GM23338 (cell line): ENCODE measurements around the gene ALDH3B1. TPM values are rescaled to one million over a fixed set of nuclear protein-coding genes. Genes with fewer than 3 reads are reported as not detected.

Source experiments
- ATAC-seq: fragments of 200-7000 bp; cut with Tn5 transposase; 3 replicates; pipeline ENCODE4 v1.9.1; 2020
- DNase-seq: peaks from one replicate; pipeline ENCODE4 v3.0.0-alpha.2; 2015; ENCODE audit warnings: low spot score
- H2AFZ ChIP-seq: fragments of 200-600 bp; sonication (generic); 2 replicates; pipeline ENCODE4 v1.8.0; 2016; ENCODE audit warnings: antibody characterized with exemption, mild to moderate bottlenecking, moderate library complexity
- H3F3A ChIP-seq: fragments of 200-600 bp; sonication (generic); replicated peaks from 2 replicates; pipeline ENCODE4 v1.8.0; 2017; ENCODE audit warnings: antibody characterized with exemption, mixed run types, low read depth
- H3K27ac ChIP-seq: fragments of 200-600 bp; sonication (generic); 2 replicates; pipeline ENCODE4 v1.6.1; 2016; ENCODE audit warnings: low read depth
- H3K27me3 ChIP-seq: fragments of 200-600 bp; sonication (generic); 2 replicates; pipeline ENCODE4 v1.8.0; 2016; ENCODE audit warnings: mild to moderate bottlenecking, mixed run types, moderate library complexity; ENCODE audit not compliant: insufficient read depth
- H3K36me3 ChIP-seq: fragments of 200-600 bp; sonication (generic); 2 replicates; pipeline ENCODE4 v1.8.0; 2016; ENCODE audit warnings: mild to moderate bottlenecking; ENCODE audit not compliant: insufficient read depth
- H3K4me1 ChIP-seq: fragments of 200-600 bp; sonication (generic); 2 replicates; pipeline ENCODE4 v1.8.0; 2016; ENCODE audit warnings: mild to moderate bottlenecking, moderate library complexity; ENCODE audit not compliant: insufficient read depth
- H3K4me2 ChIP-seq: fragments of 200-600 bp; sonication (generic); 2 replicates; pipeline ENCODE4 v1.7.1; 2017; ENCODE audit warnings: mixed run types
- H3K4me3 ChIP-seq: fragments of 200-600 bp; sonication (generic); 2 replicates; pipeline ENCODE4 v1.6.1; 2016; ENCODE audit warnings: mixed run types
- H3K79me2 ChIP-seq: fragments of 200-600 bp; sonication (generic); replicated peaks from 2 replicates; pipeline ENCODE4 v1.8.0; 2017; ENCODE audit warnings: mild to moderate bottlenecking; ENCODE audit not compliant: insufficient read depth
- H3K9me2 ChIP-seq: fragments of 200-600 bp; sonication (generic); 2 replicates; pipeline ENCODE4 v1.8.0; 2017; ENCODE audit not compliant: insufficient read depth
- H4K20me1 ChIP-seq: fragments of 200-600 bp; sonication (generic); replicated peaks from 2 replicates; pipeline ENCODE4 v1.8.0; 2017; ENCODE audit warnings: mild to moderate bottlenecking; ENCODE audit not compliant: insufficient read depth
- H3K27ac Mint-ChIP-seq: 2 replicates; pipeline ENCODE4 v1.8.0; 2020; ENCODE audit warnings: inconsistent platforms, mild to moderate bottlenecking, moderate library complexity, mixed read lengths
- H3K27me3 Mint-ChIP-seq: 3 replicates; pipeline ENCODE4 v1.8.0; 2022; ENCODE audit warnings: low read depth, mild to moderate bottlenecking, moderate library complexity, mixed read lengths, inconsistent platforms; ENCODE audit not compliant: insufficient read depth, poor library complexity
- H3K36me3 Mint-ChIP-seq: 3 replicates; pipeline ENCODE4 v1.8.0; 2021; ENCODE audit warnings: low read depth, mild to moderate bottlenecking, inconsistent platforms, moderate library complexity, mixed read lengths
- H3K4me1 Mint-ChIP-seq: 3 replicates; pipeline ENCODE4 v1.8.0; 2020; ENCODE audit warnings: mild to moderate bottlenecking, inconsistent platforms, mixed read lengths
- H3K4me3 Mint-ChIP-seq: 3 replicates; pipeline ENCODE4 v1.8.0; 2021; ENCODE audit warnings: moderate library complexity, mild to moderate bottlenecking, inconsistent platforms, mixed read lengths
- H3K9me3 Mint-ChIP-seq: 3 replicates; pipeline ENCODE4 v1.8.0; 2020; ENCODE audit warnings: moderate library complexity, mild to moderate bottlenecking, inconsistent platforms, mixed read lengths
- CREB1 ChIP-seq: fragments of 250-450 bp; sonication (Bioruptor Pico); IDR thresholded peaks from 2 replicates; pipeline ENCODE4 v1.5.0; 2020; ENCODE audit warnings: low read depth, mild to moderate bottlenecking, moderate library complexity
- CTCF ChIP-seq, 2 experiments: fragments of 200-600 bp in 1 of 2; sonication (generic) in 1 of 2; conservative IDR thresholded peaks; 2 replicates each; pipeline versions ENCODE4 v1.5.1 to v1.6.1; 2016 to 2017; ENCODE audit warnings: antibody characterized with exemption in 2 of 2, low read depth in 2 of 2, mild to moderate bottlenecking in 2 of 2, moderate library complexity in 1 of 2
- ETS1 ChIP-seq: IDR thresholded peaks from 2 replicates; pipeline ENCODE4 v1.6.1; 2016; ENCODE audit warnings: antibody characterized with exemption
- EZH2 ChIP-seq: fragments of 200-600 bp; sonication (generic); IDR thresholded peaks from one replicate; pipeline ENCODE4 v1.8.0; 2017; ENCODE audit warnings: antibody characterized with exemption, mild to moderate bottlenecking, low read depth; ENCODE audit not compliant: unreplicated experiment
- EZH2phosphoT487 ChIP-seq: fragments of 200-600 bp; sonication (generic); IDR thresholded peaks from one replicate; pipeline ENCODE4 v1.8.1; 2018; ENCODE audit warnings: antibody characterized with exemption; ENCODE audit not compliant: unreplicated experiment
- NANOG ChIP-seq: IDR thresholded peaks from 2 replicates; pipeline ENCODE4 v1.6.1; 2016; ENCODE audit warnings: antibody characterized with exemption, borderline replicate concordance
- POLR2AphosphoS5 ChIP-seq: IDR thresholded peaks from 2 replicates; pipeline ENCODE4 v1.6.1; 2016; ENCODE audit warnings: antibody characterized with exemption, low read depth
- REST ChIP-seq: IDR thresholded peaks from one replicate; pipeline ENCODE4 v1.6.1; 2018; ENCODE audit warnings: antibody characterized with exemption; ENCODE audit not compliant: unreplicated experiment
- STAT1 ChIP-seq: IDR thresholded peaks from one replicate; pipeline ENCODE4 v1.6.1; 2016; ENCODE audit warnings: antibody characterized with exemption; ENCODE audit not compliant: unreplicated experiment
- ZNF114 ChIP-seq: fragments of 250-450 bp; sonication (Bioruptor Pico); IDR thresholded peaks from 2 replicates; pipeline ENCODE4 v1.5.0; 2020; ENCODE audit warnings: mild to moderate bottlenecking, moderate library complexity
- ZNF331 ChIP-seq: fragments of 250-450 bp; sonication (Bioruptor Pico); IDR thresholded peaks from 2 replicates; pipeline ENCODE4 v1.5.0; 2020; ENCODE audit warnings: low read depth, mild to moderate bottlenecking, moderate library complexity
- ZNF462 ChIP-seq: fragments of 250-450 bp; sonication (Bioruptor Pico); IDR thresholded peaks from 2 replicates; pipeline ENCODE4 v1.5.0; 2020; ENCODE audit warnings: mild to moderate bottlenecking, moderate library complexity
- polyA plus RNA-seq: library from polyadenylated mRNA; unstranded; fragments of >200 nt; fragmentation: Nextera tagmentation; extraction: Ambion mirVana; gene quantifications from 2 replicates; pipeline ENCODE4 v1.2.1, GENCODE V29; 2016
- total RNA-seq: library from RNA; depleted of rRNA; stranded (reverse); fragments of >200 nt; shearing (Covaris generic); gene quantifications from 2 replicates; pipeline ENCODE4 v1.2.3, GENCODE V29; 2014

The ALDH3B1 gene
- total and polyA plus RNA-seq, 2 experiments from 2014 or later, result 0.52 TPM; not detected in 1

GRCh38 chr11:68032997-68033707 is 23.0 kb downstream of the ALDH3B1 start (continued):
- TF ChIP-seq REST (no peak), EZH2phosphoT487 (no peak), EZH2 (no peak), ZNF114 (CRISPR knock-in tag) (no peak), ZNF331 (CRISPR knock-in tag) (no peak), POLR2AphosphoS5 (no peak), CTCF (conservative IDR thresholded peaks at IDR 0.05; ENCODE audit: low read depth in 2 of 2) (no peak), STAT1 (no peak), CREB1 (CRISPR knock-in tag) (no peak)

GRCh38 chr11:68033708-68034045 is 23.6 kb downstream of the ALDH3B1 start:
- Mint-ChIP-seq H3K4me1 (peaks cover 14% of the 10 kb centered on the region), H3K4me3 (no peak overlapping the region), H3K36me3 (peaks cover 15% of the 10 kb centered on the region), H3K27me3 (peaks cover 24% of the 10 kb centered on the region), H3K9me3 (no peaks in the 10 kb centered on the region), H3K27ac (no peak overlapping the region)
- Histone ChIP-seq H4K20me1 (no peaks in the 10 kb centered on the region), H3K9me2 (no peaks in the 10 kb centered on the region), H3K79me2 (peaks cover 13% of the 10 kb centered on the region), H3K4me3 (no peak overlapping the region), H3K36me3 (peaks cover 6% of the 10 kb centered on the region; the same call in 1 of the 2 replicates), H3F3A (peaks cover 5% of the 10 kb centered on the region; the same call in 1 of the 2 replicates), H3K27ac (no peak overlapping the region), H3K4me1 (peaks cover 10% of the 10 kb centered on the region; the same call in 1 of the 2 replicates), H3K4me2 (no peak overlapping the region), H3K27me3 (no peaks in the 10 kb centered on the region), H2AFZ (no peak overlapping the region)
- DNase-seq (no peak), ATAC-seq (no peak)
- TF ChIP-seq EZH2phosphoT487 (no peak), ETS1 (no peak), ZNF462 (CRISPR knock-in tag) (no peak), NANOG (no peak), STAT1 (no peak), ZNF114 (CRISPR knock-in tag) (no peak)
